ENCODE data around the gene NAALADL1.

- TF ChIP-seq SP1 (IDR thresholded peaks at IDR 0.05): no peak
- no peak for TF ChIP-seq HDGF (IDR thresholded peaks at IDR 0.05; ENCODE audit: borderline replicate concordance)
- TF ChIP-seq SUZ12 (IDR thresholded peaks at IDR 0.05): no peak
- no peak for TF ChIP-seq CTBP1 (IDR thresholded peaks at IDR 0.05; ENCODE audit: borderline replicate concordance)
- no peak for TF ChIP-seq LEF1 (IDR thresholded peaks at IDR 0.05; ENCODE audit: borderline replicate concordance)
- no peak for TF ChIP-seq FOXA1 (IDR thresholded peaks at IDR 0.05)
- no peak for TF ChIP-seq FOXK2 (IDR thresholded peaks at IDR 0.05)
- no peak for TF ChIP-seq TARDBP (IDR thresholded peaks at IDR 0.05)
- no peak for TF ChIP-seq NFRKB (IDR thresholded peaks at IDR 0.05)
- no peak for TF ChIP-seq ARNT (IDR thresholded peaks at IDR 0.05)
- TF ChIP-seq BHLHE40 (IDR thresholded peaks at IDR 0.05; ENCODE audit: borderline replicate concordance): no peak
- TF ChIP-seq FOXM1 (IDR thresholded peaks at IDR 0.05; ENCODE audit: borderline replicate concordance): no peak
- no peak for TF ChIP-seq L3MBTL2 (conservative IDR thresholded peaks at IDR 0.05)
- no peak for TF ChIP-seq ELF4 (IDR thresholded peaks at IDR 0.05)
Observed at GRCh38 chr11:65042891-65043290, 15.5 kb downstream of the NAALADL1 start.
